K562 (cell line): ENCODE data around the gene APOBEC3G. TPM values are rescaled to one million over a fixed set of nuclear protein-coding genes. Genes with fewer than 3 reads are reported as not detected.

ENCODE experiments used
- ATAC-seq: fragments of 200-7000 bp; cut with Tn5 transposase; 3 replicates; pipeline ENCODE4 v1.9.1; 2020; ENCODE audit warnings: moderate library complexity
- BruUV-seq: library from RNA; stranded (reverse); fragments of 400-500 nt; replicated peaks from 2 replicates; lab custom pipeline; 2021; lab: Mats Ljungman, UMichigan
- CTCF ChIA-PET: fragments of 300-600 bp; formaldehyde crosslinking; extraction: SDS; loops from one replicate; lab custom pipeline; 2021; ENCODE audit warnings: low intra/inter-chr PET ratio; lab: Yijun Ruan, JAX
- POLR2A ChIA-PET: fragments of 300-600, 350-650 bp; sonication (Branson Sonifier 250); formaldehyde crosslinking; extraction: SDS; loops from one replicate; lab custom pipeline; 2021; ENCODE audit warnings: antibody characterized with exemption, inconsistent platforms; lab: Yijun Ruan, JAX
- DNase-seq, 4 experiments: peaks; one replicate each; pipeline versions ENCODE4 v3.0.0 to v3.0.0-alpha.2; 2011 to 2018; ENCODE audit warnings: low spot score in 3 of 4, mixed read lengths in 3 of 4; ENCODE audit errors: extremely low read depth in 1 of 4
- FAIRE-seq: peaks from 2 replicates; lab custom pipeline; 2011; peaks lifted over from hg19 to GRCh38; lab: Jason Lieb, UNC
- H2AFZ ChIP-seq: 2 replicates; pipeline ENCODE4 v1.6.0; 2011; ENCODE audit warnings: low read depth, low read length, control low read depth, inconsistent platforms
- H3K27ac ChIP-seq: fragments of 200-600 bp; 3 replicates; pipeline ENCODE4 v1.8.0; 2011; ENCODE audit warnings: low read depth, mild to moderate bottlenecking, control low read depth, inconsistent platforms, low read length, moderate library complexity, mixed read lengths; ENCODE audit errors: extremely low read depth
- H3K27me3 ChIP-seq, 2 experiments: fragments of 300-600 bp in 1 of 2; 2 replicates in 1 of 2; 3 replicates in 1 of 2; pipeline versions ENCODE4 v1.6.0 to v1.8.0; 2011; ENCODE audit warnings: inconsistent platforms in 2 of 2, low read length in 2 of 2, mild to moderate bottlenecking in 1 of 2, mixed read lengths in 1 of 2, moderate library complexity in 1 of 2; ENCODE audit not compliant: control insufficient read depth in 2 of 2, insufficient read depth in 2 of 2
- H3K36me3 ChIP-seq: fragments of 300-600 bp; 3 replicates; pipeline ENCODE4 v1.8.0; 2011; ENCODE audit warnings: mild to moderate bottlenecking, low read length, inconsistent platforms; ENCODE audit not compliant: control insufficient read depth, insufficient read depth
- H3K4me1 ChIP-seq, 2 experiments: fragments of 200-600 bp in 1 of 2; replicated peaks in 1 of 2; 2 replicates in 1 of 2; 3 replicates in 1 of 2; pipeline versions ENCODE4 v1.5.1 to v1.8.0; 2011; ENCODE audit warnings: inconsistent platforms in 2 of 2, low read length in 2 of 2, mild to moderate bottlenecking in 1 of 2, mixed read lengths in 1 of 2, moderate library complexity in 1 of 2; ENCODE audit not compliant: control insufficient read depth in 2 of 2, insufficient read depth in 2 of 2
- H3K4me2 ChIP-seq: 2 replicates; pipeline ENCODE4 v1.6.1; 2011; ENCODE audit warnings: low read length, control low read depth, inconsistent platforms, mixed read lengths; ENCODE audit not compliant: insufficient read depth
- H3K4me3 ChIP-seq: fragments of 200-600 bp; sonication (generic), shearing (Covaris generic); 2 replicates; pipeline ENCODE4 v1.5.1; 2016; ENCODE audit warnings: control low read depth, inconsistent platforms
- H3K79me2 ChIP-seq: fragments of 200-600 bp; 3 replicates; pipeline ENCODE4 v1.8.0; 2011; ENCODE audit warnings: low read length, inconsistent platforms; ENCODE audit not compliant: control insufficient read depth, insufficient read depth
- H3K9ac ChIP-seq, 2 experiments: 2 replicates each; pipeline versions ENCODE4 v1.6.0 to v1.6.1; 2011; ENCODE audit warnings: low read depth in 2 of 2, low read length in 2 of 2, control low read depth in 1 of 2, inconsistent platforms in 1 of 2, mild to moderate bottlenecking in 1 of 2, mixed read lengths in 1 of 2; ENCODE audit not compliant: insufficient read depth in 1 of 2
- H3K9me1 ChIP-seq: one replicate; pipeline ENCODE4 v1.6.0; 2011; ENCODE audit warnings: inconsistent platforms, mild to moderate bottlenecking, low read length, moderate library complexity; ENCODE audit not compliant: control insufficient read depth, insufficient read depth
- H3K9me3 ChIP-seq: replicated peaks from 2 replicates; pipeline ENCODE4 v1.5.1; 2011; ENCODE audit warnings: low read depth, low read length, inconsistent platforms; ENCODE audit not compliant: control insufficient read depth, insufficient read depth
- H4K20me1 ChIP-seq: replicated peaks from 2 replicates; pipeline ENCODE4 v1.6.1; 2011; ENCODE audit warnings: low read length, inconsistent platforms, mixed read lengths; ENCODE audit not compliant: control insufficient read depth, insufficient read depth
- CTCF ChIP-seq, 3 experiments: IDR thresholded peaks in 2 of 3; conservative IDR thresholded peaks in 1 of 3; 2 replicates each; pipeline ENCODE4 v1.5.1; 2011 to 2012; ENCODE audit warnings: low read length in 3 of 3, mild to moderate bottlenecking in 3 of 3, control low read depth in 2 of 3, improper control_type of control experiment in 1 of 3, inconsistent platforms in 1 of 3, low read depth in 1 of 3, mixed read lengths in 1 of 3, moderate library complexity in 1 of 3; ENCODE audit not compliant: insufficient read depth in 2 of 3
- HBP1 ChIP-seq: fragments of 450-650 bp; formaldehyde crosslinking; IDR thresholded peaks from 2 replicates; pipeline ENCODE4 v1.4.0; 2022; ENCODE audit warnings: missing genetic modification characterization
- ZNF639 ChIP-seq, 2 experiments: fragments of 200-800 bp in 1 of 2; sonication (Bioruptor generic) in 1 of 2; sonication (generic) in 1 of 2; formaldehyde crosslinking in 1 of 2; IDR thresholded peaks in 1 of 2; conservative IDR thresholded peaks in 1 of 2; 2 replicates each; pipeline versions ENCODE4 v1.5.0 to v1.6.1; 2016 to 2020; ENCODE audit warnings: missing compliant biosample characterization in 1 of 2, missing genetic modification characterization in 1 of 2, missing genetic modification reagents in 1 of 2
- WGBS: fragments of 100-300 bp; shearing (Covaris generic); methylation state at CpG from one replicate; pipeline ENCODE4 v1.1.6; 2016; ENCODE audit warnings: low coverage, mixed read lengths; ENCODE audit not compliant: insufficient coverage; ENCODE audit errors: missing lambda C conversion rate; 5-methylcytosine and 5-hydroxymethylcytosine counted together
- in situ Hi-C: fragments of 300-500 bp; cut with MboI; formaldehyde crosslinking; loops from 4 replicates; pipeline ENCODE4 v1.15.0; 2018; ENCODE audit warnings: inconsistent platforms, mixed read lengths
- intact Hi-C: fragments of 100-400 bp; cut with micrococcal nuclease; formaldehyde crosslinking; loops from 2 replicates; pipeline ENCODE4 v1.14.2; 2022
- polyA plus RNA-seq, 8 experiments: library from polyadenylated mRNA; depleted of rRNA in 4 of 8; stranded (reverse) in 5 of 8; unstranded in 3 of 8; fragments of >200 nt; fragmentation: Nextera tagmentation in 2 of 8; fragmentation: Illumina TruSeq in 1 of 8; extraction: Ambion mirVana in 2 of 8; extraction: Trizol in 1 of 8; gene quantifications; 2 replicates each; pipeline versions ENCODE4 v1.2.1 to v1.2.3, GENCODE V29; 2011 to 2014; ENCODE audit warnings: inconsistent platforms in 1 of 8, missing spikeins in 1 of 8
- total RNA-seq, 7 experiments: library from RNA; depleted of rRNA in 6 of 7; stranded (reverse); fragments of >200 nt in 6 of 7; fragmentation: Illumina TruSeq in 2 of 7; extraction: Trizol in 2 of 7; gene quantifications; 2 replicates each; pipeline versions ENCODE4 v1.2.1 to v1.2.3, GENCODE V29; 2011 to 2021; ENCODE audit warnings: low replicate concordance in 1 of 7

Gene APOBEC3G
- total and polyA plus RNA-seq, 9 of the 15 experiments (the other 6 are each of a cell fraction or from before 2014, with no cell fraction given), result 5.2 to 20.8 (median 11.4) TPM

GRCh38 chr22:39133871-39134270 is 56.8 kb downstream of the APOBEC3G start (continued):
- TF ChIP-seq CTCF (IDR thresholded peaks at IDR 0.05 in 2 of 3, conservative IDR thresholded peaks at IDR 0.05 in 1 of 3; ENCODE audit: insufficient read depth in 2 of 3, low read depth in 1 of 3, low read length in 3 of 3) (no peak), ZNF639 (CRISPR knock-in tag; conservative IDR thresholded peaks at IDR 0.05 in 1 of 2, IDR thresholded peaks at IDR 0.05 in 1 of 2) (no peak)

- H3K9ac ChIP-seq, result no peak overlapping the region
- no peaks in the 10 kb centered on the region for H3K27me3 ChIP-seq
- H4K20me1 ChIP-seq, result no peaks in the 10 kb centered on the region
- TF ChIP-seq HBP1 (CRISPR knock-in tag), result no peak
- H3K4me1 ChIP-seq, result peaks cover 13 to 28% of the 10 kb centered on the region in 2 experiments
- no peak overlapping the region for H3K4me2 ChIP-seq
- no peak overlapping the region for H3K4me3 ChIP-seq
- H3K79me2 ChIP-seq, result no peaks in the 10 kb centered on the region
- no peak for ATAC-seq
- no peak for DNase-seq
- H3K9me3 ChIP-seq, result no peaks in the 10 kb centered on the region
- intact Hi-C loops (loop anchor here (1.0 kb wide), 1 partner anchor 172 kb away; no protein-coding TSS in a partner anchor), in situ Hi-C loops (no loop called here)
- no peak overlapping the region for H2AFZ ChIP-seq
- WGBS, result 37% methylated on average over 6 of the region's 35 CpGs
- no peak for FAIRE-seq
- ChIA-PET CTCF (interaction anchor here (0.7 kb wide), 1 partner anchor 182 kb away, joined by 4 read pairs; no protein-coding TSS in a partner anchor), POLR2A (interaction anchor here (1.2 to 4.1 kb wide), 5 partner anchors 9 to 388 kb away, joined by 3 to 20 read pairs (median 5); partner anchors contain the start of gene RPL3)
- H3K27ac ChIP-seq, result no peak overlapping the region
- H3K9me1 ChIP-seq, result no peaks in the 10 kb centered on the region
- BruUV-seq, result no TSS peak
- H3K36me3 ChIP-seq, result no peaks in the 10 kb centered on the region
Measured at GRCh38 chr22:39134366-39135091, 57.5 kb downstream of the APOBEC3G start.
